A549 (cell line): Measurements from ENCODE around the gene PPP1R2. TPM values are rescaled to one million over a fixed set of nuclear protein-coding genes. Genes with fewer than 3 reads are reported as not detected.

Source experiments
- ATAC-seq, 2 experiments: fragments of 200-7000 bp in 1 of 2; fragments of >200 bp in 1 of 2; cut with Nextera tagmentation in 1 of 2; cut with Tn5 transposase in 1 of 2; 3 replicates each; pipeline versions ENCODE4 v1.8.0 to v1.9.1; 2018 to 2020; ENCODE audit warnings: mild to moderate bottlenecking in 1 of 2, moderate library complexity in 1 of 2
- CTCF ChIA-PET: fragments of 300-600 bp; sonication (Branson Sonifier 250); formaldehyde crosslinking; extraction: SDS; loops from one replicate; lab custom pipeline; 2021; ENCODE audit warnings: antibody characterized with exemption, inconsistent platforms; lab: Yijun Ruan, JAX
- POLR2A ChIA-PET: fragments of 350-600 bp; formaldehyde crosslinking; extraction: SDS; loops from one replicate; lab custom pipeline; 2021; ENCODE audit warnings: antibody characterized with exemption, inconsistent platforms; lab: Yijun Ruan, JAX
- DNase-seq, 2 experiments: peaks; one replicate each; pipeline versions ENCODE4 v3.0.0 to v3.0.0-alpha.2; 2011 to 2016; ENCODE audit warnings: low read depth in 1 of 2, low spot score in 1 of 2
- FAIRE-seq: peaks from 2 replicates; lab custom pipeline; 2011; peaks lifted over from hg19 to GRCh38; lab: Jason Lieb, UNC
- H3K27ac ChIP-seq, 2 experiments: fragments of >200 bp; sonication (Bioruptor Twin); formaldehyde crosslinking; 3 replicates each; pipeline ENCODE4 v1.5.1; 2016 to 2017
- H3K4me1 ChIP-seq: fragments of >200 bp; sonication (Bioruptor Twin); formaldehyde crosslinking; 3 replicates; pipeline ENCODE4 v1.6.1; 2016
- H3K4me2 ChIP-seq: fragments of >200 bp; sonication (Bioruptor Twin); formaldehyde crosslinking; 3 replicates; pipeline ENCODE4 v1.6.1; 2016
- H3K4me3 ChIP-seq: fragments of >200 bp; sonication (Bioruptor Twin); formaldehyde crosslinking; 3 replicates; pipeline ENCODE4 v1.5.1; 2016
- H3K9me3 ChIP-seq: fragments of >200 bp; sonication (Bioruptor Twin); formaldehyde crosslinking; 3 replicates; pipeline ENCODE4 v1.6.1; 2016
- CBX8 ChIP-seq: fragments of 200-600 bp; sonication (generic); IDR thresholded peaks from 2 replicates; pipeline ENCODE4 v1.6.1; 2016
- CEBPB ChIP-seq, 2 experiments: fragments of >200 bp in 1 of 2; sonication (Bioruptor Twin) in 1 of 2; formaldehyde crosslinking in 1 of 2; IDR thresholded peaks; 2 replicates each; pipeline ENCODE4 v1.6.1; 2012 to 2016
- CHD2 ChIP-seq: fragments of 150-350 bp; IDR thresholded peaks from 2 replicates; pipeline ENCODE4 v1.6.1; 2014; ENCODE audit warnings: low read length; ENCODE audit not compliant: partially characterized antibody
- EHF ChIP-seq: fragments of 250-450 bp; sonication (Bioruptor Pico); IDR thresholded peaks from 2 replicates; pipeline ENCODE4 v1.5.0; 2020; ENCODE audit warnings: mild to moderate bottlenecking
- EHMT2 ChIP-seq: fragments of 200-600 bp; sonication (generic); IDR thresholded peaks from 2 replicates; pipeline ENCODE4 v1.6.1; 2016; ENCODE audit warnings: antibody characterized with exemption, low read depth, mild to moderate bottlenecking, moderate library complexity
- ELK1 ChIP-seq: fragments of 150-350 bp; IDR thresholded peaks from 2 replicates; pipeline ENCODE4 v1.6.1; 2014; ENCODE audit warnings: low read depth, mild to moderate bottlenecking, low read length
- EP300 ChIP-seq, 2 experiments: fragments of >200 bp; sonication (Bioruptor Twin); formaldehyde crosslinking; IDR thresholded peaks; 2 replicates in 1 of 2; 3 replicates in 1 of 2; pipeline ENCODE4 v1.6.1; 2016 to 2017
- HDAC2 ChIP-seq: fragments of 200-600 bp; sonication (generic); IDR thresholded peaks from 2 replicates; pipeline ENCODE4 v1.6.1; 2016
- HES2 ChIP-seq: fragments of >200 bp; sonication (Bioruptor Twin); formaldehyde crosslinking; IDR thresholded peaks from 2 replicates; pipeline ENCODE4 v1.6.1; 2016
- HOXB5 ChIP-seq: fragments of 250-450 bp; sonication (Bioruptor Pico); IDR thresholded peaks from 2 replicates; pipeline ENCODE4 v1.5.0; 2020; ENCODE audit warnings: mild to moderate bottlenecking, moderate library complexity
- MAFK ChIP-seq: fragments of 450-650 bp; IDR thresholded peaks from 2 replicates; pipeline ENCODE4 v1.6.1; 2014; ENCODE audit not compliant: partially characterized antibody
- MYC ChIP-seq: IDR thresholded peaks from 2 replicates; pipeline ENCODE4 v1.6.1; 2012; ENCODE audit warnings: mild to moderate bottlenecking, inconsistent platforms, low read length, improper control_type of control experiment, borderline replicate concordance
- RAD21 ChIP-seq, 2 experiments: fragments of >200 bp in 1 of 2; sonication (Bioruptor Twin) in 1 of 2; formaldehyde crosslinking in 1 of 2; IDR thresholded peaks in 1 of 2; conservative IDR thresholded peaks in 1 of 2; 2 replicates in 1 of 2; 3 replicates in 1 of 2; pipeline ENCODE4 v1.6.1; 2012 to 2018; ENCODE audit warnings: inconsistent platforms in 1 of 2
- SREBF2 ChIP-seq: fragments of 450-650 bp; IDR thresholded peaks from 2 replicates; pipeline ENCODE4 v1.6.1; 2014; ENCODE audit warnings: mild to moderate bottlenecking, moderate library complexity
- TP53 ChIP-seq: fragments of 250-450 bp; sonication (Bioruptor Pico); IDR thresholded peaks from 2 replicates; pipeline ENCODE4 v1.5.0; 2021; ENCODE audit warnings: mild to moderate bottlenecking, moderate library complexity
- ZSCAN20 ChIP-seq: fragments of 250-450 bp; sonication (Bioruptor Pico); IDR thresholded peaks from 2 replicates; pipeline ENCODE4 v1.8.0; 2022; ENCODE audit warnings: mild to moderate bottlenecking, moderate library complexity
- WGBS: methylation state at CpG from one replicate; pipeline ENCODE4 v1.1.6; 2017; ENCODE audit errors: missing lambda C conversion rate; 5-methylcytosine and 5-hydroxymethylcytosine counted together
- polyA plus RNA-seq, 4 experiments: library from polyadenylated mRNA; depleted of rRNA in 3 of 4; stranded (reverse); fragments of >200 nt; fragmentation: RNase III in 1 of 4; extraction: RNeasy Plus Mini Kit Qiagen cat#74134 plus additional on column Dnase treatment in 1 of 4; gene quantifications; 2 replicates in 3 of 4; 3 replicates in 1 of 4; pipeline ENCODE4 v1.2.3, GENCODE V29; 2011 to 2017
- TF ChIP-seq, protein P1 (sequence below): IDR thresholded peaks from 2 replicates; pipeline ENCODE4 v1.6.1; 2012; ENCODE audit warnings: low read depth, borderline replicate concordance
- TF ChIP-seq, protein P2 (sequence below): IDR thresholded peaks from 2 replicates; pipeline ENCODE4 v1.6.1; 2012
- TF ChIP-seq, protein P3 (sequence below): fragments of 250-450 bp; sonication (Bioruptor Pico); IDR thresholded peaks from 2 replicates; pipeline ENCODE4 v1.5.0; 2021; ENCODE audit warnings: mild to moderate bottlenecking, moderate library complexity, borderline replicate concordance

Gene PPP1R2
- polyA plus RNA-seq, 2 of the 4 experiments (the other 2 are of a cell fraction), result 13.4 to 47.3 TPM

GRCh38 chr3:195582947-195583346 is 39.8 kb upstream of the PPP1R2 start:
- no peaks in the 10 kb centered on the region for H3K9me3 ChIP-seq
- TF ChIP-seq CHD2, result no peak
- TF ChIP-seq HDAC2, result no peak
- TF ChIP-seq, protein P1, sequence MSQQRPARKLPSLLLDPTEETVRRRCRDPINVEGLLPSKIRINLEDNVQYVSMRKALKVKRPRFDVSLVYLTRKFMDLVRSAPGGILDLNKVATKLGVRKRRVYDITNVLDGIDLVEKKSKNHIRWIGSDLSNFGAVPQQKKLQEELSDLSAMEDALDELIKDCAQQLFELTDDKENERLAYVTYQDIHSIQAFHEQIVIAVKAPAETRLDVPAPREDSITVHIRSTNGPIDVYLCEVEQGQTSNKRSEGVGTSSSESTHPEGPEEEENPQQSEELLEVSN, result no peak
- TF ChIP-seq TP53 (CRISPR knock-in tag), result no peak
- TF ChIP-seq, protein P2, sequence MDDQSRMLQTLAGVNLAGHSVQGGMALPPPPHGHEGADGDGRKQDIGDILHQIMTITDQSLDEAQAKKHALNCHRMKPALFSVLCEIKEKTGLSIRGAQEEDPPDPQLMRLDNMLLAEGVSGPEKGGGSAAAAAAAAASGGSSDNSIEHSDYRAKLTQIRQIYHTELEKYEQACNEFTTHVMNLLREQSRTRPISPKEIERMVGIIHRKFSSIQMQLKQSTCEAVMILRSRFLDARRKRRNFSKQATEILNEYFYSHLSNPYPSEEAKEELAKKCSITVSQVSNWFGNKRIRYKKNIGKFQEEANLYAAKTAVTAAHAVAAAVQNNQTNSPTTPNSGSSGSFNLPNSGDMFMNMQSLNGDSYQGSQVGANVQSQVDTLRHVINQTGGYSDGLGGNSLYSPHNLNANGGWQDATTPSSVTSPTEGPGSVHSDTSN, result no peak
- TF ChIP-seq MAFK, result no peak
- no peak for TF ChIP-seq MYC
- H3K4me1 ChIP-seq, result peaks cover 13% of the 10 kb centered on the region; the same call in 2 of the 3 replicates
- 67% methylated on average over 9 of the region's 9 CpGs for WGBS
- ATAC-seq (peak in 1 of 2 experiments; percentile 78; a peak in 3 of 6 replicates), FAIRE-seq (no peak), DNase-seq (peak in 1 of 2 experiments; percentile 25)
- no peak overlapping the region for H3K4me3 ChIP-seq
- CTCF ChIA-PET, result interaction anchor here (1.6 kb wide), 1 partner anchor 16 kb away, joined by 3 read pairs; no protein-coding TSS in a partner anchor
- H3K27ac ChIP-seq, result no peak overlapping the region
- no peak overlapping the region for H3K4me2 ChIP-seq
- POLR2A ChIA-PET, result no interaction called here

DNA sequence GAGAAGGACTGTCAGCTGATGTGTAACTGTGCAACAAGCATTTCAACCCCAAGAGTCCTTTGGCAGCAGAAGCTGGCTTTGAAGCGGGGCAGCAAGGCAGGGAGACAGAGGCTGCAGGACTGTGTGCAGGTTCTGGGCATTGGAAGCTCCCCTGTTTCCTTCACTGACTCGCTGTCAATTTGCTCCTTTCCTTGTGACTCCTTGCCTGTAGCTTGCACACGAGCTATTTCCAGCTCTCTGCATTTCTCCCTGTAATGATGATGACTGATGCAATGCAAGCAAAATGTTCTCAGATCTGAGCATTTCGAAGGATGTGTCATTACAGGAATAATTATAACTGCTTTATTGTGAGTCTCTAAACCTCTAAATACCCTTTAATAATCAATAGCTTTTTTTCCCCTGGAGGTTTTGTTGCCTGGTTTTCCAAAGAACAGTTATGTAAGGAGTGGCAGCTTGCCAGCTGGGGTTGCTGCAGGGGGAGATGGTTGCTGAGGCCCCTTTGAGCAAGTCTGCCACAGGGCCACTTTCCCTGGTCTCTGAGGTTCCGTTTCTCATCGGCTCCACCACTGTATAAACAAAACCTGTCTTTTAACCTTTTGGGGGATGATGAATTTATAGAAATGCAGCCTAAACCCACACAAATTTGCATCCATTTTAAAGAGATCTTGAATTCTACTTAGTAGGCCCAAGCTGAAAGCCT is 37.8 kb upstream of the PPP1R2 start:
- no peak for TF ChIP-seq CBX8
- TF ChIP-seq CEBPB (IDR thresholded peaks at IDR 0.05), result no peak
- TF ChIP-seq, protein P2, result no peak
- TF ChIP-seq MAFK, result no peak
- no peak for TF ChIP-seq SREBF2
- no peak for TF ChIP-seq ZSCAN20 (CRISPR knock-in tag)
- TF ChIP-seq RAD21 (conservative IDR thresholded peaks at IDR 0.05 in 1 of 2, IDR thresholded peaks at IDR 0.05 in 1 of 2), result no peak
- TF ChIP-seq EHMT2, result no peak
- no peak for TF ChIP-seq EP300 (IDR thresholded peaks at IDR 0.05)
- no peak for TF ChIP-seq HES2
- TF ChIP-seq, all 56 proteins: peak for 0
- POLR2A ChIA-PET, result no interaction called here
- Histone ChIP-seq H3K4me2 (no peak overlapping the region), H3K27ac (no peak overlapping the region), H3K4me1 (peaks cover 13% of the 10 kb centered on the region; the same call in 2 of the 3 replicates), H3K4me3 (no peak overlapping the region), H3K9me3 (no peaks in the 10 kb centered on the region)
- no peak for DNase-seq
- FAIRE-seq, result no peak
- CTCF ChIA-PET, result interaction anchor here (0.5 to 1.0 kb wide), 2 partner anchors 22 to 315 kb away, joined by 3 to 4 read pairs; no protein-coding TSS in a partner anchor
- 57% methylated on average over 6 of the region's 6 CpGs for WGBS
- ATAC-seq, result no peak

GRCh38 chr3:195579281-195579680 is 36.2 kb upstream of the PPP1R2 start:
- no peak for ATAC-seq
- no peak overlapping the region for H3K27ac ChIP-seq
- FAIRE-seq, result no peak
- no peak overlapping the region for H3K4me2 ChIP-seq
- no peak for DNase-seq
- ChIA-PET POLR2A (no interaction called here), CTCF (no interaction called here)
- 73% methylated on average over 10 of the region's 12 CpGs for WGBS
- H3K4me1 ChIP-seq, result peaks cover 10% of the 10 kb centered on the region; the same call in 2 of the 3 replicates
- no peaks in the 10 kb centered on the region for H3K9me3 ChIP-seq
- TF ChIP-seq, protein P3, sequence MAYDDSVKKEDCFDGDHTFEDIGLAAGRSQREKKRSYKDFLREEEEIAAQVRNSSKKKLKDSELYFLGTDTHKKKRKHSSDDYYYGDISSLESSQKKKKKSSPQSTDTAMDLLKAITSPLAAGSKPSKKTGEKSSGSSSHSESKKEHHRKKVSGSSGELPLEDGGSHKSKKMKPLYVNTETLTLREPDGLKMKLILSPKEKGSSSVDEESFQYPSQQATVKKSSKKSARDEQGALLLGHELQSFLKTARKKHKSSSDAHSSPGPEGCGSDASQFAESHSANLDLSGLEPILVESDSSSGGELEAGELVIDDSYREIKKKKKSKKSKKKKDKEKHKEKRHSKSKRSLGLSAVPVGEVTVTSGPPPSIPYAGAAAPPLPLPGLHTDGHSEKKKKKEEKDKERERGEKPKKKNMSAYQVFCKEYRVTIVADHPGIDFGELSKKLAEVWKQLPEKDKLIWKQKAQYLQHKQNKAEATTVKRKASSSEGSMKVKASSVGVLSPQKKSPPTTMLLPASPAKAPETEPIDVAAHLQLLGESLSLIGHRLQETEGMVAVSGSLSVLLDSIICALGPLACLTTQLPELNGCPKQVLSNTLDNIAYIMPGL (CRISPR knock-in tag), result no peak
- TF ChIP-seq, protein P1, result no peak
- TF ChIP-seq EHF (CRISPR knock-in tag), result no peak
- TF ChIP-seq ELK1, result no peak
- TF ChIP-seq HOXB5 (CRISPR knock-in tag), result no peak
- TF ChIP-seq HES2, result no peak
- TF ChIP-seq EP300 (IDR thresholded peaks at IDR 0.05), result no peak
- H3K4me3 ChIP-seq, result no peak overlapping the region
